ENCODE results near the gene HMCES. TPM values are rescaled to one million over a fixed set of nuclear protein-coding genes. Genes with fewer than 3 reads are reported as not detected.
"Not testable (repeated sequence)": the region's sequence is repeated elsewhere in the genome, so short reads cannot be mapped to it uniquely, and the experiment has no call there.

The HMCES gene
- total RNA-seq, 4 donors from 2014 or later: 25.3 to 35.7 (median 30.2) TPM

DNA sequence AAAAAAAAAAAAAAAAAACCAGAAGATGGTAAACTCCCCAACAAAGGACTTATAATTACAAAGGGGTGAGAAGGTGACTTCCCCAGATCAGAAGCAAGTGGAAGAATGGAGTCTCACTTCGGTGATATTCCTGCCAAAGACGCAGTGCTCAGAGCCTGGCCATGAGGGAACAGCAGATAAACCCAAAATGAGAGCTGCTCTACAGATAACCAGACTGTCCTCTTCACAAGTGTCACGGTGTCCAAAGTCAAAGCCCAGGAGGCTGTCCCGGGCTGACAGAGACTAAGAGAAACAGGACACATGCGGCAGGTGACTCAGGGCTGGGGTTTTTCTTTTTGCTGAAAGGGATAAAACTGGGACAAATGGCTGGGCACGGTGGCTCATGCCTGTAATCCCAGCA, 48.8 kb downstream of the HMCES start:
- no peaks in the 10 kb centered on the region for H3K9me3 ChIP-seq
- ATAC-seq: no peak
- no peak overlapping the region for H3K27ac ChIP-seq
- TF ChIP-seq POLR2AphosphoS5 (IDR thresholded peaks at IDR 0.05) (no peak), EP300 (IDR thresholded peaks at IDR 0.05) (no peak), POLR2A (IDR thresholded peaks at IDR 0.05) (no peak)
- TF ChIP-seq, protein P1, sequence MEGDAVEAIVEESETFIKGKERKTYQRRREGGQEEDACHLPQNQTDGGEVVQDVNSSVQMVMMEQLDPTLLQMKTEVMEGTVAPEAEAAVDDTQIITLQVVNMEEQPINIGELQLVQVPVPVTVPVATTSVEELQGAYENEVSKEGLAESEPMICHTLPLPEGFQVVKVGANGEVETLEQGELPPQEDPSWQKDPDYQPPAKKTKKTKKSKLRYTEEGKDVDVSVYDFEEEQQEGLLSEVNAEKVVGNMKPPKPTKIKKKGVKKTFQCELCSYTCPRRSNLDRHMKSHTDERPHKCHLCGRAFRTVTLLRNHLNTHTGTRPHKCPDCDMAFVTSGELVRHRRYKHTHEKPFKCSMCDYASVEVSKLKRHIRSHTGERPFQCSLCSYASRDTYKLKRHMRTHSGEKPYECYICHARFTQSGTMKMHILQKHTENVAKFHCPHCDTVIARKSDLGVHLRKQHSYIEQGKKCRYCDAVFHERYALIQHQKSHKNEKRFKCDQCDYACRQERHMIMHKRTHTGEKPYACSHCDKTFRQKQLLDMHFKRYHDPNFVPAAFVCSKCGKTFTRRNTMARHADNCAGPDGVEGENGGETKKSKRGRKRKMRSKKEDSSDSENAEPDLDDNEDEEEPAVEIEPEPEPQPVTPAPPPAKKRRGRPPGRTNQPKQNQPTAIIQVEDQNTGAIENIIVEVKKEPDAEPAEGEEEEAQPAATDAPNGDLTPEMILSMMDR (IDR thresholded peaks at IDR 0.05): no peak
- H3K4me1 ChIP-seq: no peaks in the 10 kb centered on the region
- H3K27me3 ChIP-seq: no peaks in the 10 kb centered on the region
- WGBS, 2 donors (ENCODE audit: low coverage in 1 of 2): 74% methylated on average over 4 of the region's 6 CpGs; no CpG with 5 or more reads in 1 of the 2 donors
- peaks cover 0 to 24% of the 10 kb centered on the region in 2 donors for H3K36me3 ChIP-seq
- H3K4me3 ChIP-seq: no peak overlapping the region

DNA sequence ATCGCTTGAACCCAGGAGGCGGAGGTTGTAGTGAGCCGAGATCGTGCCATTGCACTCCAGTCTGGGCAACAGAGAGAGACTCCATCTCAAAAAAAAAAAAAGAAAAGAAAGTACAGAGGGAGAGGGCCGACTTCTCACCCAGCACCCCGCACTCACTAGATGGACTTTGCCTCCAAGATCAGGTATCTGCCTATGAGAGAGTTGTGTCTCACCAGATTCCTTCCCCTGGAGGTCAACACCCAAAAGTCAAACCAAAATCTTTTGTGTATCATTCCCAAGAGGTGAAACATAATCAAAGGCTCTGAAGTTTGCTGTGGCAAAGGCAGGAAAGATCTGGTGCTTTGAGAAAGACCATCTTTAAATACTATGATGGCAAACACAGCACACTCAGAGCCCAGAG, 51.2 kb downstream of the HMCES start:
- H3K27ac ChIP-seq: no peak overlapping the region
- no peak overlapping the region for H3K4me3 ChIP-seq
- no peak for ATAC-seq
- H3K9me3 ChIP-seq: no peaks in the 10 kb centered on the region
- H3K36me3 ChIP-seq: peaks cover 0 to 4% of the 10 kb centered on the region in 2 donors
- TF ChIP-seq, protein P1 (IDR thresholded peaks at IDR 0.05): no peak
- TF ChIP-seq EP300 (IDR thresholded peaks at IDR 0.05): no peak
- no peak for TF ChIP-seq POLR2A (IDR thresholded peaks at IDR 0.05)
- no peak for TF ChIP-seq POLR2AphosphoS5 (IDR thresholded peaks at IDR 0.05)
- WGBS, 2 donors (ENCODE audit: low coverage in 1 of 2): 88 to 97% methylated on average over 5 to 6 of the region's 6 CpGs
- H3K27me3 ChIP-seq: peaks cover 5% of the 10 kb centered on the region
- no peaks in the 10 kb centered on the region for H3K4me1 ChIP-seq

DNA sequence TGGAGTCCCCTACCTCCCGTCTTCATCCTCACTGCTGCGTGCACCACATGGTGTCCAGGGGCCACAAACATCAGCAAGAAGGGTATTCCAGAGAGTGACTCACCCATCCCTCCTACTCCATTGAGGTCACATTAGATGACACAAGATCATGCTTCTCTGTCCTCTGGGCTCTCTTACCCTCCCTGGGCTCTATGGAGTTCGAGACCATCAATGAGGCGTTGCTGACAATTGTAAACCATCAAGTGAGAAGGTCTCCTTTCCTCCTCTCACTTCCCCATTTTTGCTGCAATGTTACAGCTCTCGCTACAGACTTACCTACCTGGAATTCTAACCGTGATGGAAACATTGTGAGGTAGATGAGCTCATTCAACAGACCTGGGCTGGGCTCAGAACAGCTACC, 51.7 kb downstream of the HMCES start:
- Histone ChIP-seq H3K9me3 (no peaks in the 10 kb centered on the region), H3K4me1 (no peaks in the 10 kb centered on the region), H3K36me3 (no peaks in the 10 kb centered on the region), H3K27me3 (peaks cover 5% of the 10 kb centered on the region), H3K27ac (no peak overlapping the region), H3K4me3 (no peak overlapping the region)
- 83 to 95% methylated on average over 5 to 6 of the region's 6 CpGs for WGBS, 2 donors (ENCODE audit: low coverage in 1 of 2)
- no peak for ATAC-seq
- TF ChIP-seq, protein P1 (IDR thresholded peaks at IDR 0.05): no peak
- TF ChIP-seq POLR2A (IDR thresholded peaks at IDR 0.05): no peak
- no peak for TF ChIP-seq POLR2AphosphoS5 (IDR thresholded peaks at IDR 0.05)
- TF ChIP-seq EP300 (IDR thresholded peaks at IDR 0.05): no peak

DNA sequence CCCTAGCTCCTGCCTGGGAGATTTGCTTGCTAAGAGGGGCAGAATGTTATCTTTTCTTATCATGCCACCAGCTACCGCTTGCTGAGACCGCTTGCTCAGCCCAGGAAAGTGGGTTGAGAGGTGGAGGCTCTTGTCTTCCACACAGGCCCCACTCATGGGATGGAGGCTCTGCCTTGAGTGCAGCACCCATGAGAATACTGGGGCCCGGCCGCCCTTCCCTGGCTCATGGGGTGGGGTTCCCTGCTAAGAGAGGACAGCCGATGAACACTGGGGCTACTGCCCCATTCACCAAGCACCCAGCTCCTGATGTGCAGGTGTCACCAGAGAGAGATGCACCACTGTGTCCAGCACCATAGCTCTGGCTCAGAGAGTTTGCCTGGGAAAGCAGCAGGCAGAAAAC, 55.2 kb downstream of the HMCES start:
- ATAC-seq: no peak
- Histone ChIP-seq H3K9me3 (no peaks in the 10 kb centered on the region), H3K27me3 (peaks cover 5% of the 10 kb centered on the region), H3K27ac (no peak overlapping the region), H3K4me1 (no peaks in the 10 kb centered on the region), H3K4me3 (no peak overlapping the region), H3K36me3 (no peaks in the 10 kb centered on the region)
- TF ChIP-seq, protein P1 (IDR thresholded peaks at IDR 0.05): no peak
- no peak for TF ChIP-seq POLR2AphosphoS5 (IDR thresholded peaks at IDR 0.05)
- no peak for TF ChIP-seq POLR2A (IDR thresholded peaks at IDR 0.05)
- no peak for TF ChIP-seq EP300 (IDR thresholded peaks at IDR 0.05)
- WGBS, 2 donors (ENCODE audit: low coverage in 1 of 2): 93 to 100% methylated on average over 1 to 2 of the region's 5 CpGs

DNA sequence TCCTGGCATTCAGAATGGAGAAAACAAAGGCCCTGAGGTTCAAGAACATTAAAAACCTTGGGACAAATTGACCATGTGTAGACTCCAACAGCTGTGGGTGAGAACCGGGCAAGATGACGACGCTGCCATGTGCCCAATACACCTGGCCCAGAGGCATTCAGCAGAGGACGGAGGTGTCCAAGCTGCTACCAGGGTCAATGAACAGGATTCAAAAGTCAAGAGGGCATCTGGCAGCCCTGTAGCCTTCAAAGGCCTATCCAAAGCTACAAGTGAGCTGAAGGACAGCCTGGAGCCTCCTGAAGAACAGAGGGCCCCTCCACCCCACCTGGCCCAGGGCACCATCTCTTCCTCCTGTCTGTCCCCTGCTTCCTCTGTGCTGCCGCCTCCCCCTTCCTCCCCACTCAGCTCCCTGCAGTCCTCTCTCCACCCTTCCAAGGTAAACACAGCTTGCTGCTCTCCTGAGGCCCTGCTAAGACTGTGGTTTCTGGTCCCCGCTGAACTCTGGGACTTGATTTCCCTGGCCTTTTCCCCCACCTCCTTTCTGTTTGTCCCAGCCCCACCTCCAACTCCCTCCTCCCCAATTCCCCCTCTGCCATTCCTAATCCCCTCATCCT, 57.5 kb downstream of the HMCES start:
- ATAC-seq: no peak
- 66 to 78% methylated on average over 2 to 6 of the region's 6 CpGs for WGBS, 2 donors (ENCODE audit: low coverage in 1 of 2)
- TF ChIP-seq, protein P1 (IDR thresholded peaks at IDR 0.05): no peak
- no peak for TF ChIP-seq POLR2A (IDR thresholded peaks at IDR 0.05)
- no peak for TF ChIP-seq POLR2AphosphoS5 (IDR thresholded peaks at IDR 0.05)
- no peak for TF ChIP-seq EP300 (IDR thresholded peaks at IDR 0.05)

DNA sequence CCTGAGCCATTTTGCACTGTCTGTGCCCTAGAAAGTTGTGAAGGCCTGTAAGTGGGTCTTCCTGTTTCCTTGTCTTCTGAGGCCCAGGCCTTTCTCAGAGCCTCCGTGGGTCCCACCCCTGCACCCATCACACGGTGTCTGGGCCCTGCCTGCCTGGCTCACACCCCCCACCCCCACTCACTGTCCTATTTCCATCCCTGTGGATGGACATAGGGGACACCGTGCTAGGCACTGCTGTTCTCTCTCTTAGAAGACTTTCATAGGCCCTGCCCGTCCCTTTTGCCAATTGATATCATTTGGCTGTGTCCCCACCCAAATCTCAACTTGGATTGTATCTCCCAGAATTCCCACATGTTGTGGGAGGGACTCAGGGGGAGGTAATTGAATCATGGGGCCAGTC, 59.0 kb downstream of the HMCES start:
- ATAC-seq, H3K9me3 ChIP-seq, H3K4me3 ChIP-seq, H3K27ac ChIP-seq, H3K36me3 ChIP-seq, H3K27me3 ChIP-seq, H3K4me1 ChIP-seq: not testable (repeated sequence)
- 89 to 95% methylated on average over 3 to 4 of the region's 4 CpGs for WGBS, 2 donors (ENCODE audit: low coverage in 1 of 2)

More for the DNA sequence above, 57.5 kb downstream of the HMCES start:
- H3K4me1 ChIP-seq: no peaks in the 10 kb centered on the region
- H3K36me3 ChIP-seq: no peaks in the 10 kb centered on the region
- no peaks in the 10 kb centered on the region for H3K9me3 ChIP-seq
- H3K4me3 ChIP-seq: no peak overlapping the region
- H3K27me3 ChIP-seq: peaks cover 5% of the 10 kb centered on the region
- no peak overlapping the region for H3K27ac ChIP-seq

DNA sequence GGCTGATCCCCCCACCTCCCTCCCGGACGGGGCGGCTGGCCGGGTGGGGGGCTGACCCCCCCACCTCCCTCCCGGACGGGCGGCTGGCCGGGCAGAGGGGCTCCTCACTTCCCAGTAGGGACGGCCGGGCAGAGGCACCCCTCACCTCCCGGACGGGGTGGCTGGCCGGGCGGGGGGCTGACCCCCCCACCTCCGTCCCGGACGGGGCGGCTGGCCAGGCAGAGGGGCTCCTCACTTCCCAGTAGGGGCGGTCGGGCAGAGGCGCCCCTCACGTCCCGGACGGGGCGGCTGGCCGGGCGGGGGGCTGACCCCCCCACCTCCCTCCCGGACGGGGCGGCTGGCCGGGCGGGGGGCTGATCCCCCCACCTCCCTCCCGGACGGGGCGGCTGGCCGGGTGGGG, 60.5 kb downstream of the HMCES start:
- not testable (repeated sequence) for ATAC-seq

DNA sequence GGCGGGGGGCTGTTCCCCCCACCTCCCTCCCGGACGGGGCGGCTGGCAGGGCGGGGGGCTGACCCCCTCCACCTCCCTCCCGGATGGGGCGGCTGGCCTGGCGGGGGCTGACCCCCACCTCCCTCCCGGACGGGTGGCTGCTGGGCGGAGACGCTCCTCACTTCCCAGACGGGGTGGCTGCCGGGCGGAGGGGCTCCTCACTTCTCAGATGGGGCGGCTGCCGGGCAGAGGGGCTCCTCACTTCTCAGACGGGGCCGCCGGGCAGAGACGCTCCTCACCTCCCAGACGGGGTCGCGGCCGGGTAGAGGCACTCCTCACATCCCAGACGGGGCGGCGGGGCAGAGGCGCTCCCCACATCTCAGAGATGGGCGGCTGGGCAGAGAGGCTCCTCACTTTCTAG, 61.2 kb downstream of the HMCES start:
- not testable (repeated sequence) for ATAC-seq, H3K36me3 ChIP-seq, H3K9me3 ChIP-seq, H3K4me3 ChIP-seq, H3K27ac ChIP-seq
- peaks cover 0 to 13% (median 8%) of the 10 kb centered on the region in 3 donors for H3K4me1 ChIP-seq
- H3K27me3 ChIP-seq: peaks cover 18% of the 10 kb centered on the region
- WGBS, 2 donors (ENCODE audit: low coverage in 1 of 2): no CpG with 5 or more reads among the region's 30 CpGs

More for the DNA sequence above, 60.5 kb downstream of the HMCES start:
- H3K4me3 ChIP-seq, H3K9me3 ChIP-seq, H3K27ac ChIP-seq, H3K36me3 ChIP-seq, H3K4me1 ChIP-seq: not testable (repeated sequence)
- no CpG with 5 or more reads among the region's 36 CpGs for WGBS, 2 donors (ENCODE audit: low coverage in 1 of 2)
- H3K27me3 ChIP-seq: peaks cover 13% of the 10 kb centered on the region

Data from gastroesophageal sphincter (tissue), 4 donors.